Liver (tissue), 3 donors: Measurements from ENCODE around the gene HSPG2.

Source experiments
- CTCF ChIP-seq: fragments of 150-350 bp; IDR thresholded peaks from 2 replicates; pipeline ENCODE4 v1.5.1; 2017; ENCODE audit warnings: improper control_type of control experiment, low read depth, low read length; ENCODE audit not compliant: missing input control
- FOXA2 ChIP-seq: IDR thresholded peaks from 2 replicates; pipeline ENCODE4 v1.6.1; 2016; ENCODE audit warnings: antibody characterized with exemption
- JUND ChIP-seq, 2 donors: IDR thresholded peaks; 2 replicates each; pipeline ENCODE4 v1.6.1; 2016; ENCODE audit warnings: antibody characterized with exemption in 2 of 2
- donor health status: healthy.
- donor health status: healthy.

GRCh38 chr1:21852282-21853130 lies 84.6 kb downstream of the HSPG2 start:
- TF ChIP-seq CTCF (no peak), JUND (IDR thresholded peaks at IDR 0.05) (no peak), FOXA2 (no peak)
